HG02870 (cell line): Measurements from ENCODE around the gene STH.
"Not testable (repeated sequence)": the region's sequence is repeated elsewhere in the genome, so short reads cannot be mapped to it uniquely, and the experiment has no call there.

Source experiments
- ATAC-seq: cut with Tn5 transposase; IDR thresholded peaks from one replicate; pipeline ENCODE4 v1.9.1; 2021; ENCODE audit warnings: mild to moderate bottlenecking, moderate library complexity; ENCODE audit not compliant: unreplicated experiment

Gene STH

GRCh38 chr17:45998987-45999899 lies at the start of gene STH:
STH (plus strand) TSS chr17:45999250; CDS start chr17:45999280, 30 bp downstream.
- ATAC-seq, result no peak

DNA sequence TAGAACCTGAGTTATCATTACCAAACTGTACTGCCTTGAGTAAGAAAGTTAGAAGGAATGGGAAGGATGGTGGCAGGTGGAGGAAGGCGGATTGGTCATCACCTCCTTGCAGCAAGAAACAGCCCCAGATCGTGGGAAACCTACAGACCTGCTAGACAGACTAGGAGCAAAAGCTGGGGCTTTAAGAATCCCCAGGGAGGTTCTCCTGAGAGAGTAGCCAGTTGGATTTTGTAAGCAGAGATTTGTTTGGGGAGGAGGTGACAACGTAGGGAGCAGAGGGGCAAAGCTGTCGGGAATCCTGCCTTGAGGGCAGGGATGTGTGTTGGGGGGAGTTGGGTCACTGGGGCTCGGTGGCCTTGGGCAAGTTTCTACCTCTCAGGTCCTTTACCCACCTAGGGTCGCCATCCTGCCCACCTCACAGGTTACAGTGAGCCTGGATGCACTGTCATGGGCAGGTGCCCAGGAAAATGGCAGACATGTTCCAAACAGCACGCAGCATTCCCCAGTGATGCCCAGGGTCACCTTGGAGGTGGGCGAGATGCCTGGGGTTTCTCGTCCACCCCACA lies 49.2 kb upstream of the STH start:
- ATAC-seq, result no peak

DNA sequence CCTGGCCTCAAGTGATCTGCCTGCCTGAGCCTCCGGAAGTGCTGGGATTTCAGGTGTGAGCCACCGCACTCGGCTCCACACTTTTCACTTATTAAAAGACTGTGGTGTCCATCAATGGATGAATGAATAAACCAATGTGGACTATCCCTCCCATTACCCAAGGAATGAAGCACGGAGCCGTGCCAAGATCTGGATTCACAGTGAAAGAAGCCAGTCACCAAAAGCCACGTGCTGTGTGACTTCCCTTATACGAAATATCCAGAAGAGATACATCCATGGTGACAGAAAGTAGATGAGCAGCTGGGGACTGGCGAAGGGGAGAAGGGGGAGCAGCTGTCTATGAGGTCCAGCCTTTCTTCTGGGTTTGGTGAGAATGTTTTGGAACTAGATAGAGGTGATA lies 48.2 kb upstream of the STH start:
- no peak for ATAC-seq

- no peak for ATAC-seq
Measured at GRCh38 chr17:45951403-45951802, 47.6 kb upstream of the STH start.

- ATAC-seq, result no peak
Measured at GRCh38 chr17:45951941-45952340, 47.1 kb upstream of the STH start.

GRCh38 chr17:45952814-45953320 lies 46.2 kb upstream of the STH start:
- no peak for ATAC-seq

DNA sequence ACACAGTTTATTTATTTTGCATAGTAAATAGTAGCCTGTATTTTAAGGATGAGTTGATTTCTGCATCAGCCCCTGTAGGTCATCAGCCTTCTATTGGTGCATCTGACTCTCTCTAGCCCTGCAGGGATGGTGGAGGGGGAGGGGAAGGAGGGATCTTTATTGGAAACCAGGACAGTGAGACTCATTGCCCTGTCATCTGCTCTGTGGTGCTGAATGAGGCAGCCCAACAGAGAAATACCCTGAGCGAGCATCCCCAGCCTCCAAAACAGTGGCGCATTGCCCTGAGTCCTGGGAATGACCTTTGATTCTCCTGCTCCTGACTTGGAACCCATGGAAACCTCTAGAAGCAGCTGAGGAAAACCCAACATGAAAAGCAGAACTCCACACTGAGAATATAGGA lies 45.5 kb upstream of the STH start:
- no peak for ATAC-seq

DNA sequence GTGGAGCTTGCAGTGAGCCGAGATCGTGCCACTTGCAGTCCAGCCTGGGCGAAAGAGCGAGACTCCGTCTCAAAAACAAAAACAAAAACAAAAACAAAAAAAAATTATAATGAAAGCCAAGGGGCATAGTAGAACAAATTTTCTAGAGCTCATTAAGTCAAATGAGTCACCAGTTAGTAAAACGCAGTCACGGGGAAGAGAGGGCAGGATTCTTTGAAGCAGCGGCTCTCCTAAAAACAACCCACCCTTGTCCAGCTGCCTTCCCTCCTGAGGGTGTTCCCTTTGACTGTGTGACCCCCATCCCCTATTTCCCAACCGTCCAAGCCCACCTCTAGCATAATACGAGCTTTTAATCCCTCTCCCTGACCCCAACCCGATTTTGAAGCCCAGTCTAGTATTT lies 44.1 kb upstream of the STH start:
- no peak for ATAC-seq

- ATAC-seq, result no peak
Measured at GRCh38 chr17:45955326-45955725, 43.7 kb upstream of the STH start.

DNA sequence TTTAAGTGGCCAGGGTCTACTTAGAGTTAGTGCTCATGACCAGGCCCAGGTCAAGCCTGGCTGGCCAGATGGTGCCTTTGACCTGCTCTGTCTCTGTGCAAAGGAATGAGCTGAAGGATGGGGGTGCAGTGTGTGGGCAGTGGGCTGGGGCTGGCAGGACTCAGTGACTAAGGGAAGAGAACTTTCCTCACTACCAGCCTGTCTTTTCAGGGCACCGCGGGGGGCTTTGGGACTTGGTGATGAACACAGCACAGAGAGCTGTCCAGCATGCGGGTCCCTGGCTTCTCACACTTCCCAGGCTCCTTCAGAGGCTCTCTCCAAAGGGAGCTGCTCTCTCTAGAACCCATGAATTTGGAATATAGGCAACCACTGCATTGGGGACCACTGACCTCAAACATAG lies 43.0 kb upstream of the STH start:
- no peak for ATAC-seq

DNA sequence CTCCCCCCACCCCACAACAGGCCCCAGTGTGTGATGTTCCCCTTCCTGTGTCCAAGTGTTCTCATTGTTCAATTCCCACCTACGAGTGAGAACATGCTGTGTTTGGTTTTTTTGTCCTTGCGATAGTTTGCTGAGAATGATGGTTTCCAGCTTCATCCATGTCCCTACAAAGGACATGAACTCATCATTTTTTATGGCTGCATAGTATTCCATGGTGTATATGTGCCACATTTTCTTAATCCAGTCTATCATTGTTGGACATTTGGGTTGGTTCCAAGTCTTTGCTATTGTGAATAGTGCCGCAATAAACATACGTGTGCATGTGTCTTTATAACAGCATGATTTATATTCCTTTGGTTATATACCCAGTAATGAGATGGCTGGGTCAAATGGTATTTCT lies 42.3 kb upstream of the STH start:
- not testable (repeated sequence) for ATAC-seq

DNA sequence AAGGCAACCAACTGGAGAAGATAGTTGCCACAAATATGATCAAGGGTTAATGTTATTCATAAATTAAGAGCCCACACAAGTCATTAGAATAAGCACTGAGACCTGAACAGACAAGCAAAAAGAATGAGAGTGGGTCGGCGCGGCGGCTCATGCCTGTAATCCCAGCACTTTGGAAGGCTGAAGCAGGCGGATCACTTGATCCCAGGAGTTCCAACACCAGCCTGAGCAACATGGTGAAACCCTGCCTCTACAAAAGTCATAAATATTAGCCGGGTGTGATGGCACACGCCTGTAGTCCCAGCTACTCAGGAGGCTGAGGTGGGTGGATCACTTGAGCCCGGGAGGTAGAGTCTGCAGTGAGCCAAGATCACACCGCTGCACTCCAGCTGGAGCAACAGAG lies 40.7 kb upstream of the STH start:
- ATAC-seq, result no peak

DNA sequence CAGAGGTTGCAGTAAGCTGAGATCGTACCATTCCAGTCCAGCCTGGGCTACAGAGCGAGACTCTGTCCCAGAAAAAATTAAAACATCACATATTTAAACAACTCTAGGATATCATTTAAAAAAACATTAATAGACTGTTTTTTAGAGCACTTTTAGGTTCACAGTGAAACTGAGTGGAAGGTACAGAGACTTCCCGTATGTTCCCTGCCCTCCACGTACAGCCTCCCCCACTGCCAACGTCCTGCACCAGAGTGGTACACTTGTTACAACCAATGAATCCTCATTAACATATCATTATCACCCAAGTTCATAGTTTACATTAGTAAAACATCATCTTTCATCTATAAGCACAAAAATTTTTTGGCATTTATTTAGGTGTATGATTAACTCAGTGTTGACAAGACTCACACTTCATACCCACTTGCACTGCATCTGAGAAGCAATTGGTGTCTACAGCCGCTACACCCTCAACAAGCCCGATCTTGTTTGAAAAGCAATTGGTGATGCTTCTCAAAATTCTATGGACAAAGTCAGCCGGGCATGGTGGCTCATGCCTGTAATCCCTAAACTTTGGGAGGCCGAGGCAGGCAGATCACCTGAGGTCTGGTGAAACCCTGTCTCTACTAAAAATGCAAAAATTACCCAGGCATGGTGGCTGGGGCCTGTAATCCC lies 39.9 kb upstream of the STH start:
- ATAC-seq, result no peak

GRCh38 chr17:45960311-45960710 lies 38.7 kb upstream of the STH start:
- no peak for ATAC-seq

GRCh38 chr17:45961206-45961605 lies 37.8 kb upstream of the STH start:
- ATAC-seq, result no peak

DNA sequence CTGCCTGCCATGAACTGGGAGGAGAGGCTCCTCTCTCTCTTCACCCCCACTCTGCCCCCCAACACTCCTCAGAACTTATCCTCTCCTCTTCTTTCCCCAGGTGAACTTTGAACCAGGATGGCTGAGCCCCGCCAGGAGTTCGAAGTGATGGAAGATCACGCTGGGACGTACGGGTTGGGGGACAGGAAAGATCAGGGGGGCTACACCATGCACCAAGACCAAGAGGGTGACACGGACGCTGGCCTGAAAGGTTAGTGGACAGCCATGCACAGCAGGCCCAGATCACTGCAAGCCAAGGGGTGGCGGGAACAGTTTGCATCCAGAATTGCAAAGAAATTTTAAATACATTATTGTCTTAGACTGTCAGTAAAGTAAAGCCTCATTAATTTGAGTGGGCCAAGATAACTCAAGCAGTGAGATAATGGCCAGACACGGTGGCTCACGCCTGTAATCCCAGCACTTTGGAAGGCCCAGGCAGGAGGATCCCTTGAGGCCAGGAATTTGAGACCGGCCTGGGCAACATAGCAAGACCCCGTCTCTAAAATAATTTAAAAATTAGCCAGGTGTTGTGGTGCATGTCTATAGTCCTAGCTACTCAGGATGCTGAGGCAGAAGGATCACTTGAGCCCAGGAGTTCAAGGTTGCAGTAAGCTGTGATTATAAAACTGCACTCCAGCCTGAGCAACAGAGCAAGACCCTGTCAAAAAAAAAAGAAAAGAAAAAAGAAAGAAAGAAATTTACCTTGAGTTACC lies 36.7 kb upstream of the STH start:
- ATAC-seq, result no peak

GRCh38 chr17:45963283-45963682 lies 35.8 kb upstream of the STH start:
- ATAC-seq, result no peak

GRCh38 chr17:45963889-45964288 lies 35.2 kb upstream of the STH start:
- no peak for ATAC-seq

DNA sequence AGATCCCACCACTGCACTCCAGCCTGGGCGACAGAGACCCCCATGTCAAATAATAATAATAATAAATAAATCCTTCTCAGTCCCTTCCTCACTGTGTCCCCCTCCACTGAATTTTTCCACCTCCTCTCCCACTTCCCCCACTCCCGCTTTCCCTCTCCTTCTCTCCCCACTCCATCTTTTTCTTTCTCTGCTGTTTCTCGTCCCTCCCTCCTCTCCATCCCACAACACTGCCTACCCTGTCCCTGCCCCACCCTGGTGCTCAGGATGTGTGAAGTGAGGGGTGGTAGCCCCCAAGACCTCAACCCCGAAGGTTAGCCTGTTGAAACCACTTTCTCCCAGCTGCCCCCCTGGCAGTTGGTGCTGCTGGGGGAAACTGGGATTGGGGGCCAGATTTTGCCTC lies 34.4 kb upstream of the STH start:
- no peak for ATAC-seq

DNA sequence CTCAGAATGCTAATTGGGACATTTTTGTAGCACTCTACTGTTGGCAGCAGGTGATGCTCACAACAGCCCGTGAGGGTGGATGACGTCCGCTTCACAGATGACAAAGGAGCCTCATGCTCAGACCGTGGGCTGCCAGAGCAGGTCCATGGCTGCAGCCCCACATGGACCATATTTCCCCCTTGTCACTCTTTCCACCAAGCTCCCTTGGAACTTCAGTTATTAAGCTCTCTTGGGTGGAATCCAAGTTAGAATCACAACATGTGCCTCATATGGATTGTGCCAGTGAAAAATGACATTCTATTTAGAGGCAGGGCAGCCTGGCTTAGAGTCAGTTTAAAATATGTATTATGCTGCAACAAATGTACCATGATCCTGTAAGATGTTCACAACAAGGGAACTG lies 33.2 kb upstream of the STH start:
- no peak for ATAC-seq
